HG02642 (cell line): ENCODE measurements around the gene CHEK2.
"Not testable (repeated sequence)": the region's sequence is repeated elsewhere in the genome, so short reads cannot be mapped to it uniquely, and the experiment has no call there.

ENCODE experiments used
- ATAC-seq: cut with Tn5 transposase; IDR thresholded peaks from one replicate; pipeline ENCODE4 v1.9.1; 2021; ENCODE audit warnings: mild to moderate bottlenecking; ENCODE audit not compliant: unreplicated experiment, poor library complexity

The CHEK2 gene

DNA sequence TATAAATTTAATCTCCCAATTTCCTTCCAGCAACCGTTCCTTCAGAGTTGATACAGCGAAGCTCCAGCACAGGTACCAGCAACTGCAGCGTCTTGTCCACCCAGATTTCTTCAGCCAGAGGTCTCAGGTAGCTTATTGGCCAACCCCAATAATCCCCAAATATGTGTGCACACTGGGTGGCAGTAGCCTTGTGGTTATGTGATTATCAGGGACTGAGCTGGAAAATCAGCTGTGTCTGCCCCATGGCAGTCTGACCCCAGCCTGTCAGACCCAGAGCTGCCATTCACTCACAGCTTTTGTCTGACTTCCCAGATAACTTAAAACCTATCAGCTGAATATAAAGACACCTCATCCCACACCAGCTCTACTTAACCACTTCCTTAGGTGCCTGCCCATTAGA lies 2.2 kb upstream of the CHEK2 start:
- no peak for ATAC-seq

GRCh38 chr22:28742562-28742962 lies 942 bp upstream of the CHEK2 start:
- ATAC-seq = no peak

GRCh38 chr22:28741200-28741784 lies 328 bp downstream of the CHEK2 start:
- no peak for ATAC-seq

DNA sequence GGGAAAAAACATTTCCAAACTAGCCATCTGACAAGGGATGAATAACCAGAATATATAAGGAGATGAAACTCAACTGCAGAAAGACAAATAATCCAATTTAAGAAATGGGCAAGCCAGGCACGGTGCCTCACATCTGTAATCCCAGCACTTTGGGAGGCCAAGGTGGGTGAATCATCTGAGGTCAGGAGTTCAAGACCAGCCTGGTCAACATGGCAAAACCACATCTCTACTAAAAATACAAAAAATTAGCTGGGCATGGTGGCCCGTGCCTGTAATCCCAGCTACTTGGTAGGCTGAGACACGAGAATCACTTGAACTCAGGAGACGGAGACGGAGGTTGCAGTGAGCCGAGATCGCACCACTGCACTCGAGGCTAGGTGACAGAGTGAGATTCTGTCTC lies 2.7 kb downstream of the CHEK2 start:
- not testable (repeated sequence) for ATAC-seq

GRCh38 chr22:28737701-28738100 lies 3.9 kb downstream of the CHEK2 start:
- no peak for ATAC-seq

GRCh38 chr22:28736301-28737155 lies 5.1 kb downstream of the CHEK2 start:
- ATAC-seq = no peak

- ATAC-seq = no peak
Measured at GRCh38 chr22:28734393-28734792, 7.2 kb downstream of the CHEK2 start.

- no peak for ATAC-seq
Measured at GRCh38 chr22:28730179-28730578, 11.4 kb downstream of the CHEK2 start.

DNA sequence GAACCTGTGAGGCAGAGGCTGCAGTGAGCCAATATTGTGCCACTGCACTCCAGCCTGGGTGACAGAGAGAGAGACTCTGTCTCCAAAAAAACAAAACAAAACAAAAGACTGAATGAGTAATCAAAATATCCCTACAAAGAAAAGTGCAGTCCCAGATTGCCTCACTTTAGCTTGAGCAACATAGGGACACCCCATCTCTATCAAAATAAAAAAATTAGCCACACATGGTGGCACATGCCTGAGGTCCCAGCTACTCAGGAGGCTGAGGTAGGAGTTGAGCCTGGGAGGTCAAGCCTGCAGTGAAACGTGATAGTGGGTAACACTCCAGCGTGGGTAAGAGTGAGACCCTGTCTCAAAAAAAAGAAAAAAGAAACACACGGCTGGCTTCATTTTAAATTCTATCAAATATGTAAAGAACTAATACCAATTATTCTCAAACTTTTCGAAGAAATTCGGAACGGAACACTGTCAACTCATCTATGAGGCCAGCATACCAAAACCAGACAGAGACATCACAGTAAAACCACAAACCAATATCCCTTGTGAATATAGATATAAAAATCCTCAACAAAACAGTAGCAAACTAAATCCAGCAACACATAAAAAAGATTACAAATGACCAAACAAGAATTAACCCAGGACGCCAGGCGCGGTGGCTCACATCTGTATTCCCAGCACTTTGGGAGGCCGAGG lies 12.9 kb downstream of the CHEK2 start:
- no peak for ATAC-seq

- no peak for ATAC-seq
Measured at GRCh38 chr22:28728002-28728401, 13.6 kb downstream of the CHEK2 start.

DNA sequence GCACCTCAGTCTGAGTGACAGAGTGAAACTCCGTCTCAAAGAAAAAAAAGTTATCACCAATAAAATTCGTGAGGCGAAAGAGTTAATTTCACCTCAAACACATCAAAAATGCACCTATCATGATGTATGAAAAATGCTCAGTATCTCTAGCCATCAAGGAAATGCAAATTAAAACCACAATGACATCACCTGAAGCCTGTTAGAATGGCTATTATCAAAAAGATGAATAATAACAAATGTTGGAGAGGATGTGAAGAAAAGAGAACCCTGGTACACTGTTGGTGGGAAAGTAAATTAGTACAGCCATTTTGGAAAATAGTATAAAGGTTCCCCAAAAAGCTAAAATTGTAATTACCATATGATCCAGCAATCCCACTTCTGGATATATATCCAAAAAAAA lies 23.6 kb downstream of the CHEK2 start:
- ATAC-seq = no peak

- ATAC-seq = no peak
Measured at GRCh38 chr22:28716686-28717085, 24.9 kb downstream of the CHEK2 start.

GRCh38 chr22:28715611-28716010 lies 26.0 kb downstream of the CHEK2 start:
- no peak for ATAC-seq

- no peak for ATAC-seq
Measured at GRCh38 chr22:28714043-28714628, 27.5 kb downstream of the CHEK2 start.

GRCh38 chr22:28711820-28712777 lies 29.5 kb downstream of the CHEK2 start:
- ATAC-seq = no peak

DNA sequence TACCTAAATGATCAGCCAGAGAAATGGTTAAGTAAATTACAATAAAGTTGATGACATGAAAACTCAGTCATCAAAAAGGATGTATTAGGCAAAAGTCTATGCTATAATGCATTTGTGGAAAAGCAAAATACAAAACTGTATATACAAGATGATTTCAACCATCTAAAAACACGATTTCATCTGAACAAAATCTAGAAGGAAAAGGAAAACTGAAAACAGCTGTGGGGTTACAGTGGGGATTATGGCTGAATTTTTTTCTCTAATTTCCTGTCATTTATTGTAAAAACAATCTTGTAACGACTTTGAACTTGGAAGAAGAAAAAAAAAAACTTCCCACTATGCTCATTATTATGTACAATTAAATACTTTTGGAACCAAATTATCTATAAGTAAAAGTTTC lies 30.3 kb downstream of the CHEK2 start:
- ATAC-seq = no peak

- ATAC-seq = no peak
Measured at GRCh38 chr22:28710576-28711191, 30.9 kb downstream of the CHEK2 start.

- ATAC-seq = no peak
Measured at GRCh38 chr22:28710107-28710506, 31.5 kb downstream of the CHEK2 start.

- no peak for ATAC-seq
Measured at GRCh38 chr22:28706845-28707244, 34.8 kb downstream of the CHEK2 start.
